OCI-LY7 (cell line): ENCODE data around the gene FGD5. TPM values are rescaled to one million over a fixed set of nuclear protein-coding genes. Genes with fewer than 3 reads are reported as not detected.

Experiments used
- BruUV-seq: library from RNA; stranded (reverse); fragments of 400-500 nt; replicated peaks from 2 replicates; lab custom pipeline; 2021; lab: Mats Ljungman, UMichigan
- CTCF ChIA-PET: fragments of 300-600 bp; sonication (Branson Sonifier 250); formaldehyde crosslinking; loops from one replicate; lab custom pipeline; 2022; ENCODE audit warnings: antibody characterized with exemption; ENCODE audit not compliant: unreplicated experiment; lab: Charles Lee
- POLR2A ChIA-PET: fragments of 300-600 bp; sonication (Branson Sonifier 250); formaldehyde crosslinking; loops from one replicate; lab custom pipeline; 2022; ENCODE audit warnings: antibody characterized with exemption; lab: Charles Lee
- DNase-seq: peaks from one replicate; pipeline ENCODE4 v3.0.0-alpha.2; 2015; ENCODE audit warnings: low spot score
- H2AFZ ChIP-seq: fragments of 200-600 bp; sonication (generic), shearing (Covaris generic); 2 replicates; pipeline ENCODE4 v1.6.1; 2014; ENCODE audit warnings: mild to moderate bottlenecking, antibody characterized with exemption, low read length, moderate library complexity
- H3K27ac ChIP-seq: fragments of 200-600 bp; sonication (generic); 2 replicates; pipeline ENCODE4 v1.5.1; 2014; ENCODE audit warnings: mixed run types, low read depth, mild to moderate bottlenecking, moderate library complexity, low read length, inconsistent platforms; ENCODE audit not compliant: poor library complexity, severe bottlenecking
- H3K36me3 ChIP-seq: fragments of 200-600 bp; sonication (generic); 2 replicates; pipeline ENCODE4 v1.6.1; 2014; ENCODE audit warnings: mild to moderate bottlenecking, antibody characterized with exemption, low read length, moderate library complexity, mixed read lengths; ENCODE audit not compliant: insufficient read depth
- H3K4me1 ChIP-seq: fragments of 200-600 bp; sonication (generic); 2 replicates; pipeline ENCODE4 v1.5.1; 2014; ENCODE audit warnings: mild to moderate bottlenecking, low read length; ENCODE audit not compliant: insufficient read depth, poor library complexity, severe bottlenecking
- H3K4me2 ChIP-seq: fragments of 200-600 bp; sonication (generic); 2 replicates; pipeline ENCODE4 v1.6.1; 2014; ENCODE audit warnings: mild to moderate bottlenecking, low read length
- H3K4me3 ChIP-seq: fragments of 200-600 bp; sonication (generic); 2 replicates; pipeline ENCODE4 v1.5.1; 2014; ENCODE audit warnings: mild to moderate bottlenecking, low read depth, low read length; ENCODE audit not compliant: poor library complexity, severe bottlenecking
- H3K79me2 ChIP-seq: fragments of 200-600 bp; sonication (generic); 2 replicates; pipeline ENCODE4 v1.6.1; 2016; ENCODE audit warnings: low read depth, mild to moderate bottlenecking, low read length, moderate library complexity, mixed read lengths; ENCODE audit not compliant: insufficient read depth
- H3K9me2 ChIP-seq: fragments of 200-600 bp; sonication (generic); 2 replicates; pipeline ENCODE4 v1.6.1; 2016; ENCODE audit warnings: mild to moderate bottlenecking, low read length, mixed read lengths; ENCODE audit not compliant: insufficient read depth
- H3K9me3 ChIP-seq: fragments of 200-600 bp; sonication (generic); 2 replicates; pipeline ENCODE4 v1.6.1; 2014; ENCODE audit warnings: mild to moderate bottlenecking, mixed run types, low read length, mixed read lengths
- H4K20me1 ChIP-seq: fragments of 200-600 bp; sonication (generic); 2 replicates; pipeline ENCODE4 v1.6.1; 2014; ENCODE audit warnings: mild to moderate bottlenecking, antibody characterized with exemption, low read length, moderate library complexity, mixed read lengths; ENCODE audit not compliant: insufficient read depth
- CTCF ChIP-seq: fragments of 200-600 bp; sonication (generic); conservative IDR thresholded peaks from 2 replicates; pipeline ENCODE4 v1.5.1; 2014; ENCODE audit warnings: mild to moderate bottlenecking, antibody characterized with exemption, low read length, moderate library complexity, mixed read lengths
- EZH2phosphoT487 ChIP-seq: fragments of 200-600 bp; sonication (generic); IDR thresholded peaks from 2 replicates; pipeline ENCODE4 v1.6.1; 2018; ENCODE audit warnings: low read depth, borderline replicate concordance, mild to moderate bottlenecking, mixed run types, antibody characterized with exemption, low read length, moderate library complexity, mixed read lengths
- intact Hi-C: fragments of 100-400 bp; cut with micrococcal nuclease; formaldehyde crosslinking; loops from one replicate; pipeline ENCODE4 v1.10.0; 2022; ENCODE audit not compliant: unreplicated experiment
- total RNA-seq, 2 experiments: library from RNA; depleted of rRNA in 1 of 2; stranded (reverse); fragments of >200 nt in 1 of 2; shearing (Covaris generic) in 1 of 2; gene quantifications; 2 replicates each; pipeline ENCODE4 v1.2.3, GENCODE V29; 2014 to 2022

FGD5 gene
- total RNA-seq, 2 experiments from 2014 or later: 0.09 to 0.21 TPM

DNA sequence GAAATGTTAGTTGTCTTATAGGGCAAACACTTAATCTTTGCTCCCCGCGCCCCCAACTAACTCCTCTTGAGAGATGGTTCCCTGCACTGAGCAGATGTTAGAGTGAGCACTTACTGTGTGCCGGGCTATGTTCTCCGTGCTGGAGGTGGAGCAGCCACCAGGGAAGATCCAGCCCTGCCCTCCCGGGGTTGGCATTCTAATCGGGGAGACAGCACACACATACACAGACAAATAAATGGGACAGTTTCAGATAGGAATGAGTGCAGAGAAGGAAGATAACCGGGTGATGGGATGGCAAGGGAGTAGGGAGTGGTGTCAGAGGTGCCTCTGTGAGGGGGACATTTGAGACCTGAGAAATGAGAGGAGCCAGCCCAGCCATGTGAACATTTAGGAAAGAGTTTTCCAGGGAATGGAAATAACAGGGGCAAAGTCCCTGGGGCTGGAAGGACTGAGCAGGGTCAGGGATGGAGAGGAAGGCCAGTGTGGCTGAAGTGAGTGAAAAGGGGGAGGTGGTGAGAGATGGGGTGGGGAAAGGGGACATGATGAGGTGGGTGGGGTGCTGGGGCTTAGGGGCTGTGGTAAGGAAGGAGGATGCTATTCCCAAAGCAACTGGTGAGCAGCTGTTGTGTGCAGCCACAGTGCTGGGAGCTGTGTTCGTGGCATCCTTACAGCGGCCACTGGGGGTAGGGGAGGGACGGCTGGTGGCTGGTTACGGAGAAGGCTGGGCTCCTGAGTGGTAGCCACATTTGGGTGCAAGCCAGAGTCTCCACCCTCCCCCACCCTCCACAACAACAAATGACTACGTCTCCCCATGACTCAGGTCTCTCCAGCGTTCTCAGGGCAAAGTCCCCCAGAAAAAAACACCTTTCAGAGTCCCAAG, 15.4 kb upstream of the FGD5 start:
- intact Hi-C loops: no loop called here
- Histone ChIP-seq H3K4me3 (no peak overlapping the region), H3K36me3 (no peaks in the 10 kb centered on the region), H3K79me2 (no peaks in the 10 kb centered on the region), H3K4me2 (no peak overlapping the region), H4K20me1 (no peaks in the 10 kb centered on the region), H2AFZ (no peak overlapping the region), H3K9me3 (no peaks in the 10 kb centered on the region), H3K4me1 (no peaks in the 10 kb centered on the region), H3K27ac (no peak overlapping the region), H3K9me2 (no peaks in the 10 kb centered on the region)
- ChIA-PET CTCF (no interaction called here), POLR2A (no interaction called here)
- no peak for DNase-seq
- BruUV-seq: no TSS peak
- TF ChIP-seq CTCF (no peak), EZH2phosphoT487 (no peak)

DNA sequence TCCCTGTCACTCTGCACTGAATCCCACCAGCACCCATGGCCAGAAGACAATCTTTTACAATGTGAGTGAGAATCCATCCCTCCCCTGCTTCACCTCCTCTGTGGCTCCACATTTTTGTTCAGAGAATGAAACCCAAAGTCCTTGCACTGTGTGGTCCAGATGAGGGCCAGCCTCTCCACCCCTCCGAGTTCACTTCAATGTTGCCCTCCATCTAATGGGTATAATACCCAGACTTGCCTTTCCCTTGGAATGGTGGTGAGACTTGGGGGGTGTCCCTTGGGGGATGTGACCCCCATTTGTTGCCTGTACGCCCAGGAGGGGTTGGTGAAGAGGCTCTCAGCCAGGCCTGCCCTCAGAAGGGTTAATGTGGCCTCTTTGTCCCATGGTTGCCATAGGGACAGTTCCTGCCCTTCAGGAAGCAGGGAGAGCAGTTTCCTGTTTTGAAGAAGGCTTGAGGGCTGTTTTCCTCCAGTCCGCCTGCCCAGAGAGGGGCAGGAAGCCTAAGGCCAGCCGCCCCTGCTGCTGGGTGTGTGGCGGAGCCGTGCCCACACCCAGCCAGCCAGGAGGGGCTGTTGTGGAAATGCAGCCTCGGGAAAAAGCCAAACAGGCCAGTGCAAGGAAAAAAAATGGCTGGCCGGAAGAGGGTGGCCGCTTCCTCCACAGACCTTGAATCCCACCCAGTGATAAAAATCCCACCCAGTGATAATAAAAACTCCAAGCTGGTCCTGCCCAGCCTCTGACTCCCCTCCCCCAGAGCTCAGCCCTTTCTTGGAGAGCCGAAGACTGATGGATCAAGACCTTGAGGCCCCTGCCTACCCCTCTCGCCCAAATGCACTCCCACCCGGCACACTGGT, 14.6 kb upstream of the FGD5 start:
- BruUV-seq: no TSS peak
- Histone ChIP-seq H3K4me3 (no peak overlapping the region), H3K36me3 (no peaks in the 10 kb centered on the region), H3K9me3 (no peaks in the 10 kb centered on the region), H4K20me1 (no peaks in the 10 kb centered on the region), H3K27ac (no peak overlapping the region), H3K4me2 (no peak overlapping the region), H2AFZ (no peak overlapping the region), H3K9me2 (no peaks in the 10 kb centered on the region), H3K79me2 (no peaks in the 10 kb centered on the region), H3K4me1 (no peaks in the 10 kb centered on the region)
- intact Hi-C loops: no loop called here
- TF ChIP-seq EZH2phosphoT487 (no peak), CTCF (no peak)
- DNase-seq: no peak
- ChIA-PET CTCF (no interaction called here), POLR2A (interaction anchor here (0.9 kb wide), 1 partner anchor 50 kb away, joined by 4 read pairs; no protein-coding TSS in a partner anchor)
